Endothelial cell of umbilical vein (primary cell): ENCODE data around the gene GSTM3. TPM values are rescaled to one million over a fixed set of nuclear protein-coding genes. Genes with fewer than 3 reads are reported as not detected.

Source experiments
- BruUV-seq: library from RNA; stranded (reverse); fragments of 400-500 nt; replicated peaks from 2 replicates; lab custom pipeline; 2021; lab: Mats Ljungman, UMichigan
- CTCF ChIA-PET: fragments of 300-600, 350-600 bp; sonication (Branson Sonifier 250); formaldehyde crosslinking; loops from one replicate; lab custom pipeline; 2021; ENCODE audit warnings: antibody characterized with exemption, inconsistent platforms; lab: Charles Lee
- POLR2A ChIA-PET: fragments of 300-600, 350-600 bp; sonication (Branson Sonifier 250); formaldehyde crosslinking; loops from one replicate; lab custom pipeline; 2021; ENCODE audit warnings: antibody characterized with exemption, inconsistent platforms; lab: Charles Lee
- DNase-seq: peaks from one replicate; pipeline ENCODE4 v3.0.0-alpha.2; 2011; ENCODE audit warnings: low read depth, low spot score
- FAIRE-seq: peaks from 2 replicates; lab custom pipeline; 2011; peaks lifted over from hg19 to GRCh38; lab: Jason Lieb, UNC
- H2AFZ ChIP-seq: 2 replicates; pipeline ENCODE4 v1.6.0; 2012; ENCODE audit warnings: low read depth, low read length, control low read depth, inconsistent platforms
- H3K27ac ChIP-seq: 2 replicates; pipeline ENCODE4 v1.5.1; 2011; ENCODE audit warnings: low read depth, mild to moderate bottlenecking, control low read depth, low read length, moderate library complexity; ENCODE audit not compliant: insufficient read depth
- H3K27me3 ChIP-seq, 2 experiments: 2 replicates each; pipeline versions ENCODE4 v1.6.0 to v1.6.1; 2011; ENCODE audit warnings: low read length in 2 of 2, mixed read lengths in 1 of 2; ENCODE audit not compliant: control insufficient read depth in 2 of 2, insufficient read depth in 2 of 2
- H3K36me3 ChIP-seq, 2 experiments: 2 replicates in 1 of 2; 3 replicates in 1 of 2; pipeline ENCODE4 v1.5.1; 2011; ENCODE audit warnings: low read length in 2 of 2, mild to moderate bottlenecking in 1 of 2, moderate library complexity in 1 of 2; ENCODE audit not compliant: control insufficient read depth in 2 of 2, insufficient read depth in 2 of 2; ENCODE audit errors: extremely low read depth in 1 of 2
- H3K4me1 ChIP-seq: 3 replicates; pipeline ENCODE4 v1.5.1; 2011; ENCODE audit warnings: mild to moderate bottlenecking, low read length; ENCODE audit not compliant: control insufficient read depth, insufficient read depth; ENCODE audit errors: extremely low read depth
- H3K4me2 ChIP-seq: 2 replicates; pipeline ENCODE4 v1.6.1; 2011; ENCODE audit warnings: low read length, control low read depth, mixed read lengths; ENCODE audit not compliant: insufficient read depth
- H3K4me3 ChIP-seq, 3 experiments: fragments of 200-600 bp in 1 of 3; sonication (generic), shearing (Covaris generic) in 1 of 3; replicated peaks in 1 of 3; 2 replicates each; pipeline ENCODE4 v1.5.1; 2011 to 2016; ENCODE audit warnings: control low read depth in 3 of 3, low read length in 3 of 3, mild to moderate bottlenecking in 2 of 3, inconsistent platforms in 1 of 3, low read depth in 1 of 3, moderate library complexity in 1 of 3; ENCODE audit not compliant: insufficient read depth in 1 of 3
- H3K79me2 ChIP-seq: 2 replicates; pipeline ENCODE4 v1.6.0; 2012; ENCODE audit warnings: low read length, inconsistent platforms; ENCODE audit not compliant: control insufficient read depth, insufficient read depth
- H3K9ac ChIP-seq: replicated peaks from 2 replicates; pipeline ENCODE3; 2011; ENCODE audit warnings: low read length, control low read depth; ENCODE audit not compliant: insufficient read depth; ENCODE audit errors: extremely low read depth
- H3K9me1 ChIP-seq: replicated peaks from 3 replicates; pipeline ENCODE4 v1.6.0; 2011; ENCODE audit warnings: mild to moderate bottlenecking, low read length; ENCODE audit not compliant: control insufficient read depth, insufficient read depth; ENCODE audit errors: extremely low read depth
- H3K9me3 ChIP-seq: replicated peaks from 2 replicates; pipeline ENCODE4 v1.5.1; 2012; ENCODE audit warnings: low read length, inconsistent platforms; ENCODE audit not compliant: control insufficient read depth, insufficient read depth
- H4K20me1 ChIP-seq: replicated peaks from 2 replicates; pipeline ENCODE3; 2011; ENCODE audit warnings: mild to moderate bottlenecking, low read length; ENCODE audit not compliant: control insufficient read depth, insufficient read depth; ENCODE audit errors: extremely low read depth
- CTCF ChIP-seq, 2 donors: IDR thresholded peaks; 1 replicate in 1 of 2; 2 replicates in 1 of 2; pipeline ENCODE4 v1.5.1; 2011; ENCODE audit warnings: low read length in 2 of 2, mild to moderate bottlenecking in 2 of 2, moderate library complexity in 2 of 2, control low read depth in 1 of 2, inconsistent platforms in 1 of 2, low read depth in 1 of 2; ENCODE audit not compliant: insufficient read depth in 1 of 2; ENCODE audit errors: extremely low read depth in 1 of 2
- EZH2 ChIP-seq: IDR thresholded peaks from 2 replicates; pipeline ENCODE4 v1.6.1; 2012; ENCODE audit warnings: borderline replicate concordance, low read depth, mild to moderate bottlenecking, moderate library complexity, low read length, inconsistent platforms; ENCODE audit not compliant: severe bottlenecking
- FOS ChIP-seq: IDR thresholded peaks from 2 replicates; pipeline ENCODE4 v1.6.1; 2011; ENCODE audit warnings: mild to moderate bottlenecking, low read length, moderate library complexity, borderline replicate concordance; ENCODE audit not compliant: insufficient read depth
- GATA2 ChIP-seq: IDR thresholded peaks from 2 replicates; pipeline ENCODE4 v1.7.0; 2011; ENCODE audit warnings: low read depth, mild to moderate bottlenecking, moderate library complexity, mixed read lengths, low read length; ENCODE audit not compliant: insufficient read length, insufficient read depth
- JUN ChIP-seq: IDR thresholded peaks from 2 replicates; pipeline ENCODE4 v1.6.1; 2011; ENCODE audit warnings: borderline replicate concordance, low read depth; ENCODE audit not compliant: insufficient read length, insufficient read depth
- MAX ChIP-seq: IDR thresholded peaks from 2 replicates; pipeline ENCODE4 v1.6.1; 2011; ENCODE audit not compliant: insufficient read depth, insufficient read length
- MYC ChIP-seq: IDR thresholded peaks from one replicate; pipeline ENCODE4 v1.6.1; 2011; ENCODE audit warnings: mild to moderate bottlenecking, low read depth, low read length
- POLR2A ChIP-seq: IDR thresholded peaks from 2 replicates; pipeline ENCODE4 v1.6.1; 2012; ENCODE audit warnings: low read depth, mild to moderate bottlenecking, control low read depth, low read length
- POLR2AphosphoS5 ChIP-seq: IDR thresholded peaks from 2 replicates; pipeline ENCODE4 v1.6.1; 2012; ENCODE audit warnings: low read depth, mild to moderate bottlenecking, control low read depth, low read length, moderate library complexity; ENCODE audit not compliant: insufficient read depth
- dilution Hi-C: fragments of 300-500 bp; cut with MboI; formaldehyde crosslinking; loops from one replicate; pipeline ENCODE4 v1.15.0; 2019; ENCODE audit warnings: low sequenced_read_pairs; ENCODE audit not compliant: extremely low pct_ligation_motif_present
- intact Hi-C: fragments of 100-400 bp; cut with micrococcal nuclease; formaldehyde crosslinking; loops from one replicate; pipeline ENCODE4 v1.10.0; 2022
- polyA plus RNA-seq, 4 experiments: library from polyadenylated mRNA; depleted of rRNA in 3 of 4; stranded (reverse) in 3 of 4; unstranded in 1 of 4; fragments of >200 nt; gene quantifications; 2 replicates each; pipeline versions ENCODE4 v1.2.1 to v1.2.3, GENCODE V29; 2011 to 2012; ENCODE audit warnings: missing spikeins in 1 of 4
- total RNA-seq: library from RNA; stranded (reverse); gene quantifications from 2 replicates; pipeline ENCODE4 v1.2.3, GENCODE V29; 2021

GSTM3 gene
- total and polyA plus RNA-seq, 2 donors (not counting 3 experiments of a cell fraction or from before 2014, with no cell fraction given): 27.9 to 52.0 TPM

GRCh38 chr1:109757936-109758786 lies 17.3 kb upstream of the GSTM3 start:
- no peak overlapping the region for H3K27ac ChIP-seq
- POLR2A ChIA-PET: interaction anchor here (1.1 kb wide), 1 partner anchor 18 kb away, joined by 3 read pairs; no protein-coding TSS in a partner anchor
- no peaks in the 10 kb centered on the region for H3K9me1 ChIP-seq
- H2AFZ ChIP-seq: no peak overlapping the region
- no peak for TF ChIP-seq GATA2
- no peak for TF ChIP-seq FOS
- TF ChIP-seq POLR2A: no peak
- TF ChIP-seq POLR2AphosphoS5: no peak
- no peak for TF ChIP-seq MAX
- no peak for TF ChIP-seq CTCF (IDR thresholded peaks at IDR 0.05; ENCODE audit: extremely low read depth in 1 of 2, insufficient read depth in 1 of 2, low read depth in 1 of 2, low read length in 2 of 2)
- no peak for TF ChIP-seq JUN
- no peak for TF ChIP-seq MYC
- no peak for TF ChIP-seq EZH2
- peaks cover 6% of the 10 kb centered on the region for H3K4me1 ChIP-seq
- H3K36me3 ChIP-seq: no peaks in the 10 kb centered on the region
- H3K27me3 ChIP-seq: peaks cover 0 to 3% of the 10 kb centered on the region in 2 experiments
- no TSS peak for BruUV-seq
- no peak for FAIRE-seq
- H3K9ac ChIP-seq: no peak overlapping the region
- H3K79me2 ChIP-seq: no peaks in the 10 kb centered on the region
- CTCF ChIA-PET: interaction anchor here (1.3 to 2.3 kb wide), 2 partner anchors 9 to 118 kb away, joined by 3 to 9 read pairs; no protein-coding TSS in a partner anchor
- H3K9me3 ChIP-seq: no peaks in the 10 kb centered on the region
- no peak overlapping the region for H3K4me2 ChIP-seq
- no peak for DNase-seq
- dilution Hi-C loops: no loop called here
- no peak overlapping the region for H3K4me3 ChIP-seq
- H4K20me1 ChIP-seq: no peaks in the 10 kb centered on the region
- intact Hi-C loops: no loop called here
